GM12864 (cell line): ENCODE data around the gene SYNRG.

Source experiments
- DNase-seq: peaks from one replicate; pipeline ENCODE4 v3.0.0-alpha.2; 2011; ENCODE audit warnings: low read depth
- H3K4me3 ChIP-seq: 2 replicates; pipeline ENCODE4 v1.5.1; 2011; ENCODE audit warnings: mild to moderate bottlenecking, low read depth, low read length, control low read depth
- CTCF ChIP-seq: IDR thresholded peaks from 2 replicates; pipeline ENCODE4 v1.5.1; 2011; ENCODE audit warnings: low read depth, mild to moderate bottlenecking, moderate library complexity, low read length, control low read depth, inconsistent platforms; ENCODE audit errors: missing control alignments

Gene SYNRG

GRCh38 chr17:37480427-37480826 lies 128.8 kb downstream of the SYNRG start:
- TF ChIP-seq CTCF, result no peak
- no peak overlapping the region for H3K4me3 ChIP-seq
- DNase-seq, result no peak

GRCh38 chr17:37479025-37479424 lies 130.2 kb downstream of the SYNRG start:
- H3K4me3 ChIP-seq, result no peak overlapping the region
- no peak for TF ChIP-seq CTCF
- no peak for DNase-seq

- TF ChIP-seq CTCF, result no peak
- H3K4me3 ChIP-seq, result no peak overlapping the region
- DNase-seq, result no peak
Measured at GRCh38 chr17:37478187-37478586, 131.0 kb downstream of the SYNRG start.

- TF ChIP-seq CTCF, result no peak
- H3K4me3 ChIP-seq, result no peak overlapping the region
- DNase-seq, result no peak
Measured at GRCh38 chr17:37476431-37477120, 132.6 kb downstream of the SYNRG start.

- no peak for TF ChIP-seq CTCF
- no peak for DNase-seq
- H3K4me3 ChIP-seq, result no peak overlapping the region
Measured at GRCh38 chr17:37475731-37476420, 133.3 kb downstream of the SYNRG start.

GRCh38 chr17:37470181-37470580 lies 139.0 kb downstream of the SYNRG start:
- no peak for DNase-seq
- H3K4me3 ChIP-seq, result no peak overlapping the region
- no peak for TF ChIP-seq CTCF

GRCh38 chr17:37466471-37466870 lies 142.7 kb downstream of the SYNRG start:
- no peak for TF ChIP-seq CTCF
- no peak for DNase-seq
- no peak overlapping the region for H3K4me3 ChIP-seq
